ENCODE results near the gene PSMB2. TPM values are rescaled to one million over a fixed set of nuclear protein-coding genes. Genes with fewer than 3 reads are reported as not detected.

The PSMB2 gene
- total and polyA plus RNA-seq, 10 of the 15 experiments (the other 5 are each of a cell fraction or from before 2014, with no cell fraction given): 71.7 to 299 (median 145) TPM

- TF ChIP-seq ZNF592 (IDR thresholded peaks at IDR 0.05): no peak
- TF ChIP-seq RAD51 (IDR thresholded peaks at IDR 0.05): no peak
- TF ChIP-seq RCOR1 (conservative IDR thresholded peaks at IDR 0.05; ENCODE audit: low read depth, low read length): no peak
Measured at GRCh38 chr1:35572296-35572695, 69.0 kb downstream of the PSMB2 start (continued).

- POLR2A ChIA-PET: interaction anchor here (0.5 to 0.9 kb wide), 2 partner anchors 124 to 196 kb away, joined by 3 to 4 read pairs; no protein-coding TSS in a partner anchor
- no peaks in the 10 kb centered on the region for H3K4me1 ChIP-seq (ENCODE audit: control insufficient read depth, insufficient read depth, low read length)
- H3K27ac ChIP-seq (ENCODE audit: control insufficient read depth, insufficient read depth): no peak overlapping the region
- H3K27me3 ChIP-seq (replicated peaks in 1 of 2; ENCODE audit: control insufficient read depth in 2 of 2, insufficient read depth in 2 of 2, low read length in 1 of 2): peaks cover 0 to 2% of the 10 kb centered on the region in 2 experiments; a peak in 1 of 4 replicates
- CTCF ChIA-PET: interaction anchor here (0.6 to 7.1 kb wide), 12 partner anchors 29 to 370 kb away, joined by 3 to 104 read pairs (median 4); no protein-coding TSS in a partner anchor
- RAD21 ChIA-PET (ENCODE audit: unreplicated experiment): interaction anchor here (1.0 to 2.6 kb wide), 4 partner anchors 119 to 204 kb away, joined by 3 to 13 read pairs (median 6); no protein-coding TSS in a partner anchor
- in situ Hi-C loops (cut with MboI) (no loop called here), intact Hi-C loops (cut with micrococcal nuclease; ENCODE audit: unreplicated experiment) (no loop called here)
- no peak overlapping the region for H2AFZ ChIP-seq (ENCODE audit: control insufficient read depth, low read depth, low read length)
- peaks cover 0 to 3% of the 10 kb centered on the region in 2 experiments; a peak in 1 of 4 replicates for H3K36me3 ChIP-seq (ENCODE audit: control insufficient read depth in 2 of 2, insufficient read depth in 2 of 2, low read length in 1 of 2)
- H3K9me3 ChIP-seq (replicated peaks; ENCODE audit: control insufficient read depth, insufficient read depth, low read length): no peaks in the 10 kb centered on the region
- FAIRE-seq: no peak
- no peak for DNase-seq (ENCODE audit: low read depth, low spot score)
- no peaks in the 10 kb centered on the region for H3K79me2 ChIP-seq (ENCODE audit: control insufficient read depth, insufficient read depth, low read length)
- no peaks in the 10 kb centered on the region for H4K20me1 ChIP-seq (ENCODE audit: control insufficient read depth, insufficient read depth)
- no peak for ATAC-seq
- H3K9ac ChIP-seq (ENCODE audit: control insufficient read depth, insufficient read depth, low read length): no peak overlapping the region
- SMC1A ChIA-PET (ENCODE audit: uncharacterized antibody, unreplicated experiment): interaction anchor here (0.6 to 1.9 kb wide), 8 partner anchors 119 to 523 kb away, joined by 3 to 6 read pairs (median 4); partner anchors contain the start of gene CLSPN
- BruUV-seq (replicated peaks): no TSS peak
- 90% methylated on average over 8 of the region's 8 CpGs for WGBS (ENCODE audit: insufficient coverage, insufficient replicate concordance, low lambda C conversion rate, missing lambda C conversion rate)
- H3K4me2 ChIP-seq (ENCODE audit: control insufficient read depth, insufficient read depth): no peak overlapping the region
- H3K4me3 ChIP-seq: no peak overlapping the region
- TF ChIP-seq ZBED1 (IDR thresholded peaks at IDR 0.05; ENCODE audit: borderline replicate concordance) (no peak), ZNF592 (IDR thresholded peaks at IDR 0.05) (no peak), SREBF1 (IDR thresholded peaks at IDR 0.05; ENCODE audit: low read length) (no peak), NRF1 (conservative IDR thresholded peaks at IDR 0.05; ENCODE audit: low read depth, low read length) (no peak), ZBTB4 (CRISPR knock-in tag; IDR thresholded peaks at IDR 0.05) (no peak), POLR2AphosphoS5 (IDR thresholded peaks at IDR 0.05; ENCODE audit: low read length) (no peak), JUND (IDR thresholded peaks at IDR 0.05; ENCODE audit: low read depth, low read length) (no peak)
Measured at GRCh38 chr1:35571263-35571662, 70.1 kb downstream of the PSMB2 start.
